Right lobe of liver (tissue), 6 donors: Measurements from ENCODE around the gene TNRC18. TPM values are rescaled to one million over a fixed set of nuclear protein-coding genes. Genes with fewer than 3 reads are reported as not detected.
"Not testable (repeated sequence)": the region's sequence is repeated elsewhere in the genome, so short reads cannot be mapped to it uniquely, and the experiment has no call there.

ENCODE experiments used
- ATAC-seq, 4 donors: fragments of 200-7000 bp; cut with Tn5 transposase; one replicate each; pipeline ENCODE4 v1.9.1; 2020; ENCODE audit warnings: mild to moderate bottlenecking in 4 of 4, moderate library complexity in 4 of 4
- DNase-seq, 3 donors: peaks; one replicate each; pipeline ENCODE4 v3.0.0-alpha.2; 2020
- H3K27ac ChIP-seq, 3 donors: fragments of 200-600 bp; one replicate each; pipeline ENCODE4 v1.8.0; 2022
- H3K27me3 ChIP-seq, 2 donors: fragments of 200-600 bp; one replicate each; pipeline ENCODE4 v1.8.0; 2022
- H3K36me3 ChIP-seq, 4 donors: fragments of 200-600 bp; sonication (generic) in 1 of 4; one replicate each; pipeline versions ENCODE4 v1.5.1 to v1.8.0; 2017 to 2022; ENCODE audit warnings: control low read depth in 1 of 4
- H3K4me1 ChIP-seq, 4 donors: fragments of 200-600 bp; sonication (generic) in 1 of 4; one replicate each; pipeline versions ENCODE4 v1.5.1 to v1.8.0; 2017 to 2022; ENCODE audit warnings: control low read depth in 1 of 4
- H3K4me3 ChIP-seq, 3 donors: fragments of 200-600 bp; one replicate each; pipeline ENCODE4 v1.8.0; 2022
- H3K9me3 ChIP-seq, 4 donors: fragments of 200-600 bp; sonication (generic) in 1 of 4; one replicate each; pipeline versions ENCODE4 v1.5.1 to v1.8.0; 2017 to 2022; ENCODE audit warnings: control low read depth in 1 of 4
- CTCF ChIP-seq, 4 donors: fragments of 200-600 bp in 3 of 4; fragments of 450-650 bp in 1 of 4; IDR thresholded peaks; one replicate each; pipeline versions ENCODE4 v1.5.1 to v1.8.0; 2016 to 2022; ENCODE audit warnings: antibody characterized with exemption in 4 of 4, mild to moderate bottlenecking in 2 of 4
- POLR2A ChIP-seq: fragments of 450-650 bp; IDR thresholded peaks from one replicate; pipeline ENCODE4 v1.6.1; 2017; ENCODE audit warnings: antibody characterized with exemption, mild to moderate bottlenecking
- WGBS: methylation state at CpG from one replicate; pipeline ENCODE4 v1.1.6; 2018; ENCODE audit warnings: low coverage, low lambda C conversion rate; ENCODE audit not compliant: insufficient coverage; ENCODE audit errors: missing lambda C conversion rate; 5-methylcytosine and 5-hydroxymethylcytosine counted together
- intact Hi-C, 2 donors: fragments of 100-400 bp; cut with DNase I; formaldehyde crosslinking; loops; one replicate each; pipeline versions ENCODE4 v1.11.2 to v1.14.1; 2022
- total RNA-seq, 6 experiments: library from RNA; depleted of rRNA in 2 of 6; stranded (reverse); fragments of >200 nt in 2 of 6; fragmentation: NEBNext Ultra II Directional in 3 of 6; extraction: Animal tissue kit (Norgen Biotek cat#: 25700) in 3 of 6; gene quantifications; one replicate each; pipeline versions ENCODE4 v1.1.0 to v1.2.4, GENCODE V29; 2016 to 2023
- donor health status: DM: no; HTN: yes; CAD: no.
- donor health status: DM: no; HTN: no; CAD: no.
- donor health status: DM: no; HTN: no; CAD: no.
- donor health status: DM: no; HTN: yes; CAD: no.
- donor health status: DM: no; HTN: yes; CAD: no.

TNRC18 gene
- total RNA-seq, 6 experiments from 2014 or later: 27.0 to 36.9 (median 30.5) TPM

- WGBS: 100% methylated on average over 4 of the region's 18 CpGs
- no peaks in the 10 kb centered on the region for H3K4me1 ChIP-seq
- H3K27ac ChIP-seq: no peak overlapping the region
- no peaks in the 10 kb centered on the region for H3K9me3 ChIP-seq
- no peak overlapping the region for H3K4me3 ChIP-seq
- no peak for DNase-seq
- TF ChIP-seq CTCF (IDR thresholded peaks at IDR 0.05) (no peak), POLR2A (no peak)
- H3K27me3 ChIP-seq: no peaks in the 10 kb centered on the region
- ATAC-seq: no peak
- intact Hi-C loops: no loop called here
- peaks cover 10 to 53% (median 33%) of the 10 kb centered on the region in 4 donors for H3K36me3 ChIP-seq
Observed at GRCh38 chr7:5362466-5362865, 61.2 kb downstream of the TNRC18 start.

- ATAC-seq (peak in 1 of 4 donors; percentile 11), DNase-seq (no peak)
- Histone ChIP-seq H3K9me3 (no peaks in the 10 kb centered on the region), H3K36me3 (peaks cover 10 to 59% (median 37%) of the 10 kb centered on the region in 4 donors), H3K4me3 (no peak overlapping the region), H3K27me3 (no peaks in the 10 kb centered on the region), H3K4me1 (no peaks in the 10 kb centered on the region), H3K27ac (no peak overlapping the region)
- TF ChIP-seq POLR2A: no peak
- WGBS: 83% methylated on average over 10 of the region's 58 CpGs
- intact Hi-C loops: no loop called here
Observed at GRCh38 chr7:5361446-5362127, 62.0 kb downstream of the TNRC18 start.

- ATAC-seq (peak in 1 of 4 donors; percentile 5), DNase-seq (no peak)
- Histone ChIP-seq H3K27ac (no peak overlapping the region), H3K36me3 (peaks cover 10 to 65% (median 39%) of the 10 kb centered on the region in 4 donors), H3K9me3 (no peaks in the 10 kb centered on the region), H3K4me1 (no peaks in the 10 kb centered on the region), H3K4me3 (no peak overlapping the region), H3K27me3 (no peaks in the 10 kb centered on the region)
- intact Hi-C loops: no loop called here
- TF ChIP-seq CTCF (IDR thresholded peaks at IDR 0.05) (no peak), POLR2A (no peak)
- WGBS: 83% methylated on average over 11 of the region's 29 CpGs
Observed at GRCh38 chr7:5360971-5361370, 62.7 kb downstream of the TNRC18 start.

GRCh38 chr7:5360451-5360850 lies 63.2 kb downstream of the TNRC18 start:
- Histone ChIP-seq H3K9me3 (no peaks in the 10 kb centered on the region), H3K27me3 (no peaks in the 10 kb centered on the region), H3K4me1 (peaks cover 0 to 3% (median 1%) of the 10 kb centered on the region in 4 donors), H3K36me3 (peaks cover 10 to 69% (median 39%) of the 10 kb centered on the region in 4 donors), H3K4me3 (no peak overlapping the region), H3K27ac (no peak overlapping the region)
- intact Hi-C loops: no loop called here
- no peak for TF ChIP-seq POLR2A
- no peak for TF ChIP-seq CTCF (IDR thresholded peaks at IDR 0.05)
- DNase-seq: no peak
- ATAC-seq: no peak
- WGBS: 62% methylated on average over 6 of the region's 12 CpGs

GRCh38 chr7:5360021-5360420 lies 63.6 kb downstream of the TNRC18 start:
- H3K27ac ChIP-seq, H3K4me1 ChIP-seq, ATAC-seq, DNase-seq, intact Hi-C loops, H3K9me3 ChIP-seq, H3K4me3 ChIP-seq, H3K27me3 ChIP-seq: not testable (repeated sequence)
- H3K36me3 ChIP-seq: peaks cover 10 to 72% (median 39%) of the 10 kb centered on the region in 4 donors
- 84% methylated on average over 6 of the region's 6 CpGs for WGBS
